CD4-positive, alpha-beta T cell treated with Interleukin-1 beta for 1 hour (primary cell): ENCODE results near the gene CHCT1.
"Not testable (repeated sequence)": the region's sequence is repeated elsewhere in the genome, so short reads cannot be mapped to it uniquely, and the experiment has no call there.

ENCODE experiments used
- DNase-seq, 2 donors: peaks; one replicate each; pipeline ENCODE4 v3.0.0-alpha.2; 2020 to 2022

CHCT1 gene

GRCh38 chr17:60422162-60422665 lies at the start of gene CHCT1:
Gene CHCT1, plus strand, starts transcription at chr17:60422489. Its CDS starts 104 bp downstream, at chr17:60422593.
- no peak for DNase-seq

- DNase-seq: no peak
Observed at GRCh38 chr17:60372790-60373483, 49.4 kb upstream of the CHCT1 start.

- DNase-seq: not testable (repeated sequence)
Observed at GRCh38 chr17:60378187-60378586, 44.1 kb upstream of the CHCT1 start.

GRCh38 chr17:60379461-60379860 lies 42.8 kb upstream of the CHCT1 start:
- not testable (repeated sequence) for DNase-seq

- no peak for DNase-seq
Observed at GRCh38 chr17:60381958-60382357, 40.3 kb upstream of the CHCT1 start.

- no peak for DNase-seq
Observed at GRCh38 chr17:60383379-60383778, 38.9 kb upstream of the CHCT1 start.

GRCh38 chr17:60384921-60385320 lies 37.4 kb upstream of the CHCT1 start:
- not testable (repeated sequence) for DNase-seq

- DNase-seq: no peak
Observed at GRCh38 chr17:60386147-60387058, 35.9 kb upstream of the CHCT1 start.

- DNase-seq: no peak
Observed at GRCh38 chr17:60387666-60388065, 34.6 kb upstream of the CHCT1 start.

- no peak for DNase-seq
Observed at GRCh38 chr17:60388742-60389141, 33.5 kb upstream of the CHCT1 start.

GRCh38 chr17:60390186-60390585 lies 32.1 kb upstream of the CHCT1 start:
- DNase-seq: no peak

- DNase-seq: peak in 1 of 2 donors; percentile 11
Observed at GRCh38 chr17:60390925-60391470, 31.3 kb upstream of the CHCT1 start.

GRCh38 chr17:60391471-60392041 lies 30.7 kb upstream of the CHCT1 start:
- DNase-seq: no peak

- DNase-seq: peak; percentile 98
Observed at GRCh38 chr17:60392042-60392844, 30.0 kb upstream of the CHCT1 start, which contains the start of gene USP32. Gene USP32, minus strand, starts transcription at chr17:60392133. Its CDS starts 194 bp downstream, at chr17:60391939.

- peak in 1 of 2 donors; percentile 24 for DNase-seq
Observed at GRCh38 chr17:60392845-60393702, 29.2 kb upstream of the CHCT1 start.

- no peak for DNase-seq
Observed at GRCh38 chr17:60393840-60394723, 28.2 kb upstream of the CHCT1 start.

GRCh38 chr17:60395508-60396065 lies 26.7 kb upstream of the CHCT1 start:
- no peak for DNase-seq

GRCh38 chr17:60396412-60396811 lies 25.9 kb upstream of the CHCT1 start:
- DNase-seq: no peak

- peak in 1 of 2 donors; percentile 78 for DNase-seq
Observed at GRCh38 chr17:60398227-60398959, 23.9 kb upstream of the CHCT1 start.
